HL-60 (cell line): Measurements from ENCODE around the gene SLC4A1.

Experiments used
- DNase-seq, 2 experiments: peaks; one replicate each; pipeline ENCODE4 v3.0.0-alpha.2; 2010 to 2020; ENCODE audit warnings: low read depth in 1 of 2, low spot score in 1 of 2
- H3K27ac ChIP-seq: fragments of 250-450 bp; sonication (Bioruptor Pico); replicated peaks from 2 replicates; pipeline ENCODE4 v1.5.1; 2020; ENCODE audit warnings: mild to moderate bottlenecking, moderate library complexity
- H3K27me3 ChIP-seq: fragments of 250-450 bp; sonication (Bioruptor Pico); 2 replicates; pipeline ENCODE4 v1.5.1; 2021; ENCODE audit warnings: mild to moderate bottlenecking, moderate library complexity; ENCODE audit not compliant: insufficient read depth, poor library complexity, severe bottlenecking
- H3K4me3 ChIP-seq: replicated peaks from 2 replicates; pipeline ENCODE4 v1.5.1; 2011; ENCODE audit warnings: mild to moderate bottlenecking, control low read depth, low read length; ENCODE audit not compliant: insufficient read depth
- GABPA ChIP-seq: IDR thresholded peaks from 2 replicates; pipeline ENCODE4 v1.6.1; 2012; ENCODE audit warnings: low read depth
- POLR2AphosphoS5 ChIP-seq: IDR thresholded peaks from 2 replicates; pipeline ENCODE4 v1.6.1; 2012; ENCODE audit warnings: low read depth
- SPI1 ChIP-seq: IDR thresholded peaks from 2 replicates; pipeline ENCODE4 v1.6.1; 2012; ENCODE audit warnings: low read depth, mild to moderate bottlenecking, borderline replicate concordance
- TF ChIP-seq, protein P1 (sequence below): IDR thresholded peaks from 2 replicates; pipeline ENCODE4 v1.6.1; 2012; ENCODE audit warnings: low read depth; ENCODE audit not compliant: insufficient replicate concordance
- TF ChIP-seq, protein P2 (sequence below): IDR thresholded peaks from one replicate; pipeline ENCODE4 v1.5.1; 2011; ENCODE audit warnings: low read length, control low read depth, inconsistent platforms; ENCODE audit not compliant: insufficient read depth

Gene SLC4A1

DNA sequence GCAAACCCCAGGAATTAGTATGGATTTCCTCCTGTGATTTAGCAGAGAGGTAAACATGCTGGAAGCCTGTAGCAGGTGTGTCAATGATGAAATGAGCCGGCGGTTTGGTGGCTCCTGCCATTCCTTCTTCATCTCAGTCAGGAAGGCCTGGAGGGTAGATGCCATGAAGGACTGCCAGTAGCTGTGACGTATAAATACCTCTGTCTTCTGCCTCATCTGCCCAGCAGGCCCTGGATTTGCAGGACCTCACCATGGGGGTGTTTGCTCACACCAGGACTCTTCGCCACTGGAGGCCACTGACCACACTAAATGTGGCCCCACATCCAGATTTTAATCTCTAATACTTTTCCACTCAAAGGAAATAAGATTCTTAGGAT, 16.1 kb upstream of the SLC4A1 start:
- Histone ChIP-seq H3K27ac (no peak overlapping the region), H3K4me3 (no peak overlapping the region), H3K27me3 (no peaks in the 10 kb centered on the region)
- no peak for DNase-seq
- TF ChIP-seq GABPA, result no peak
- TF ChIP-seq, protein P1, sequence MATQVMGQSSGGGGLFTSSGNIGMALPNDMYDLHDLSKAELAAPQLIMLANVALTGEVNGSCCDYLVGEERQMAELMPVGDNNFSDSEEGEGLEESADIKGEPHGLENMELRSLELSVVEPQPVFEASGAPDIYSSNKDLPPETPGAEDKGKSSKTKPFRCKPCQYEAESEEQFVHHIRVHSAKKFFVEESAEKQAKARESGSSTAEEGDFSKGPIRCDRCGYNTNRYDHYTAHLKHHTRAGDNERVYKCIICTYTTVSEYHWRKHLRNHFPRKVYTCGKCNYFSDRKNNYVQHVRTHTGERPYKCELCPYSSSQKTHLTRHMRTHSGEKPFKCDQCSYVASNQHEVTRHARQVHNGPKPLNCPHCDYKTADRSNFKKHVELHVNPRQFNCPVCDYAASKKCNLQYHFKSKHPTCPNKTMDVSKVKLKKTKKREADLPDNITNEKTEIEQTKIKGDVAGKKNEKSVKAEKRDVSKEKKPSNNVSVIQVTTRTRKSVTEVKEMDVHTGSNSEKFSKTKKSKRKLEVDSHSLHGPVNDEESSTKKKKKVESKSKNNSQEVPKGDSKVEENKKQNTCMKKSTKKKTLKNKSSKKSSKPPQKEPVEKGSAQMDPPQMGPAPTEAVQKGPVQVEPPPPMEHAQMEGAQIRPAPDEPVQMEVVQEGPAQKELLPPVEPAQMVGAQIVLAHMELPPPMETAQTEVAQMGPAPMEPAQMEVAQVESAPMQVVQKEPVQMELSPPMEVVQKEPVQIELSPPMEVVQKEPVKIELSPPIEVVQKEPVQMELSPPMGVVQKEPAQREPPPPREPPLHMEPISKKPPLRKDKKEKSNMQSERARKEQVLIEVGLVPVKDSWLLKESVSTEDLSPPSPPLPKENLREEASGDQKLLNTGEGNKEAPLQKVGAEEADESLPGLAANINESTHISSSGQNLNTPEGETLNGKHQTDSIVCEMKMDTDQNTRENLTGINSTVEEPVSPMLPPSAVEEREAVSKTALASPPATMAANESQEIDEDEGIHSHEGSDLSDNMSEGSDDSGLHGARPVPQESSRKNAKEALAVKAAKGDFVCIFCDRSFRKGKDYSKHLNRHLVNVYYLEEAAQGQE, result no peak

DNA sequence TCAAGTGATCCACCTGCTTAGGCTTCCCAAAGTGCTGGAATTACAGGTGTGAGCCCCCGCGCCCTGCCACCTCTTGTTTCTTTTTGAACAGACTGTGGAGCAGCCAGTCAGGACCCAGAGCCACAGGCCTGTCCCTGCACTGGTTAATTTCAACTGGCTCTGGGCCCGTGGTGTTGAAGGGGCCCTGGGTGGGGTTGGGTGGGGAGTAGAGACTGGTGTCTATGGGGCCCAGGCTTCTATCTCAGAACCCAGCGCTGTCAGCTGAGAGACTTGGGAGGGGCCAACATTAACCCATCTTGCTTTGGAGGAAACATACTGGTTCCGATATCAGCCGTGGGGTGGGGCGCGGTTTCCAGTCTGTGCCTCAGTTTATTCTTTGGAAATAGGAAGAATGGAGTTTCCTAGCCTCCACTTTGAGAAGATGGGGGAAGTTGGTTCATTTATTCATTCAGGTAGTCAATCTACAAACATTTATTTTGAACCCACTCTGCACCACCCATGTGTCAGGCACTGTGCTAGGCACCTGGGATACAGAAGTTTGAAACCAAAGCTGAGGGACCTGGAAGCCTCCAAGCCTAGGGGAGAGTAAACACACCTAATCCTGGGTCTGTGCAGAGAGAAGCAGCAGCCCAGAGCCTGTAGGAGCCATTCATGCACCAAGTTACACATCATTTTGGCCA, 15.5 kb upstream of the SLC4A1 start:
- TF ChIP-seq, protein P1, result no peak
- no peak overlapping the region for H3K27ac ChIP-seq

DNA sequence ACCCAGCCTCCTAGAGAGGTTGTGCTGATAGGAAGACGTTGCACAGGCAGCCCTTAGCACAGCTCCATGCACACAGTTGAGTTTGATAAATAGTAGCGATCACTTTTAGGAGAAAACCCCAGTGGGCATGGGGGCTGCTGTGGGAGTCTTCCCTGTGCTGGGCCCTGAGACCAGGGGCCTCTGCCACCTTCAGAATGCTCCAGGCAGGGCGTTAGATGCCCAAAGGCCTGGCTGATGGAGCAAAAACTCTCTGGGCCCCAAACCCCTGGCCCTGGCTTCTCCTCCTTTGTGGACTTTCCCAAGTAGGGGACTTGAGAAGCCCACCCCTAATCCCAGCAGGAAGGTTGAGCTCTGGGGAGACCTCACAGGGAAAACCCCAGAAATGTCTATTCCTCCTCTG, 14.3 kb upstream of the SLC4A1 start:
- no peak for DNase-seq
- H3K4me3 ChIP-seq, result no peak overlapping the region
- no peaks in the 10 kb centered on the region for H3K27me3 ChIP-seq
- H3K27ac ChIP-seq, result no peak overlapping the region
- TF ChIP-seq, protein P2, sequence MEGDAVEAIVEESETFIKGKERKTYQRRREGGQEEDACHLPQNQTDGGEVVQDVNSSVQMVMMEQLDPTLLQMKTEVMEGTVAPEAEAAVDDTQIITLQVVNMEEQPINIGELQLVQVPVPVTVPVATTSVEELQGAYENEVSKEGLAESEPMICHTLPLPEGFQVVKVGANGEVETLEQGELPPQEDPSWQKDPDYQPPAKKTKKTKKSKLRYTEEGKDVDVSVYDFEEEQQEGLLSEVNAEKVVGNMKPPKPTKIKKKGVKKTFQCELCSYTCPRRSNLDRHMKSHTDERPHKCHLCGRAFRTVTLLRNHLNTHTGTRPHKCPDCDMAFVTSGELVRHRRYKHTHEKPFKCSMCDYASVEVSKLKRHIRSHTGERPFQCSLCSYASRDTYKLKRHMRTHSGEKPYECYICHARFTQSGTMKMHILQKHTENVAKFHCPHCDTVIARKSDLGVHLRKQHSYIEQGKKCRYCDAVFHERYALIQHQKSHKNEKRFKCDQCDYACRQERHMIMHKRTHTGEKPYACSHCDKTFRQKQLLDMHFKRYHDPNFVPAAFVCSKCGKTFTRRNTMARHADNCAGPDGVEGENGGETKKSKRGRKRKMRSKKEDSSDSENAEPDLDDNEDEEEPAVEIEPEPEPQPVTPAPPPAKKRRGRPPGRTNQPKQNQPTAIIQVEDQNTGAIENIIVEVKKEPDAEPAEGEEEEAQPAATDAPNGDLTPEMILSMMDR, result no peak
- TF ChIP-seq SPI1 (no peak), POLR2AphosphoS5 (no peak), GABPA (no peak)
- TF ChIP-seq, protein P1, result no peak

More for the DNA sequence above, 15.5 kb upstream of the SLC4A1 start:
- no peaks in the 10 kb centered on the region for H3K27me3 ChIP-seq
- DNase-seq, result no peak
- H3K4me3 ChIP-seq, result no peak overlapping the region

DNA sequence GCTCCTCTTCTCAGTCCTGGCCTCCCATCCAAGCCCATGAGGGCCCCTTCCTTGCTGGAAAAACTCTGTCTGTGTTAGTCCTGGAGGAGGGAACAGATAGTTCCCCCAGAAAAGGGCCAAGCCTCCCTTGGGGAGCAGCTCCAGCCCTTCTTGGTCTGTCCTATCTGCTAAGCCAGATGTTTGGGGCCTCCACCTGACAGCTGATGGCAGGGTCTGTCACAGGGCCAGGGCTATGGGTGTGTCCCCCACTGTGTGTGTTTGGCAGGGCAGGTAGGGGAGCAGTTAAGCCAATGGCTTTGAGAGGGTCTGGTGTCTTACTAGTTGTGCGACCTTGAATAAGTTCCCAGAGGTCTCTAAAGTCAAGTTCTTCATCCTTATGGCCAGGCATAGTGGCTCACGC, 13.6 kb upstream of the SLC4A1 start:
- H3K27me3 ChIP-seq, result no peaks in the 10 kb centered on the region
- TF ChIP-seq, protein P1, result no peak
- no peak for TF ChIP-seq SPI1
- TF ChIP-seq, protein P2, result no peak
- TF ChIP-seq GABPA, result no peak
- TF ChIP-seq POLR2AphosphoS5, result no peak
- DNase-seq, result no peak
- no peak overlapping the region for H3K4me3 ChIP-seq
- H3K27ac ChIP-seq, result no peak overlapping the region
